Right ventricle myocardium superior (tissue), 1 donor: ENCODE results near the gene FBXL5. TPM values are rescaled to one million over a fixed set of nuclear protein-coding genes. Genes with fewer than 3 reads are reported as not detected.

Experiments used
- ATAC-seq: fragments of 200-7000 bp; cut with Tn5 transposase; one replicate; pipeline ENCODE4 v1.9.1; 2020; ENCODE audit warnings: mild to moderate bottlenecking; ENCODE audit not compliant: poor library complexity
- DNase-seq: peaks from one replicate; pipeline ENCODE4 v3.0.0-alpha.2; 2020
- intact Hi-C: fragments of 100-400 bp; cut with DNase I; formaldehyde crosslinking; loops from one replicate; pipeline ENCODE4 v1.11.2; 2022
- total RNA-seq: library from RNA; stranded (reverse); fragmentation: NEBNext Ultra II Directional; extraction: Animal tissue kit (Norgen Biotek cat#: 25700); gene quantifications from one replicate; pipeline ENCODE4 v1.2.1, GENCODE V29; 2021
- donor health status: DM: no; HTN: yes; CAD: no; lungs with severe emphysema.

Gene FBXL5
- total RNA-seq, 1 donor from 2014 or later = 99.0 TPM

GRCh38 chr4:15587649-15588048 lies 67.5 kb downstream of the FBXL5 start:
- intact Hi-C loops = no loop called here
- peak; percentile 56 for ATAC-seq

GRCh38 chr4:15586066-15586465 lies 69.1 kb downstream of the FBXL5 start:
- no peak for ATAC-seq
- DNase-seq = no peak
- intact Hi-C loops = no loop called here

More at GRCh38 chr4:15587649-15588048, 67.5 kb downstream of the FBXL5 start:
- no peak for DNase-seq

GRCh38 chr4:15585331-15585730 lies 69.8 kb downstream of the FBXL5 start:
- intact Hi-C loops = no loop called here
- DNase-seq (no peak), ATAC-seq (no peak)

GRCh38 chr4:15584785-15585184 lies 70.4 kb downstream of the FBXL5 start:
- DNase-seq = no peak
- intact Hi-C loops = no loop called here
- ATAC-seq = no peak

- ATAC-seq (no peak), DNase-seq (no peak)
- intact Hi-C loops = no loop called here
Observed at GRCh38 chr4:15577508-15577907, 77.6 kb downstream of the FBXL5 start.

GRCh38 chr4:15575966-15576365 lies 79.2 kb downstream of the FBXL5 start:
- intact Hi-C loops = no loop called here
- no peak for DNase-seq
- no peak for ATAC-seq

- no peak for DNase-seq
- no peak for ATAC-seq
- intact Hi-C loops = no loop called here
Observed at GRCh38 chr4:15569746-15570145, 85.4 kb downstream of the FBXL5 start.

- ATAC-seq (no peak), DNase-seq (no peak)
- intact Hi-C loops = no loop called here
Observed at GRCh38 chr4:15568821-15569220, 86.3 kb downstream of the FBXL5 start.

GRCh38 chr4:15563871-15564270 lies 91.3 kb downstream of the FBXL5 start:
- ATAC-seq = no peak
- intact Hi-C loops = no loop called here
- DNase-seq = no peak

GRCh38 chr4:15562623-15563022 lies 92.5 kb downstream of the FBXL5 start:
- intact Hi-C loops = no loop called here
- ATAC-seq (no peak), DNase-seq (no peak)

- no peak for DNase-seq
- intact Hi-C loops = no loop called here
- ATAC-seq = no peak
Observed at GRCh38 chr4:15562114-15562513, 93.0 kb downstream of the FBXL5 start.

- intact Hi-C loops = no loop called here
- ATAC-seq (no peak), DNase-seq (no peak)
Observed at GRCh38 chr4:15558561-15558960, 96.6 kb downstream of the FBXL5 start.

- ATAC-seq (no peak), DNase-seq (no peak)
- intact Hi-C loops = no loop called here
Observed at GRCh38 chr4:15557786-15558550, 97.2 kb downstream of the FBXL5 start.

GRCh38 chr4:15556511-15557092 lies 98.6 kb downstream of the FBXL5 start:
- no peak for DNase-seq
- no peak for ATAC-seq

More at GRCh38 chr4:15556511-15557092, 98.6 kb downstream of the FBXL5 start:
- intact Hi-C loops = no loop called here

Other genes with a start within 250 kb of the FBXL5 start
- gene C1QTNF7, start 227.3 kb downstream of the FBXL5 start, total RNA-seq = 1.9 TPM
- gene CC2D2A, start 185.5 kb downstream of the FBXL5 start, total RNA-seq = 6.7 TPM
- gene FAM200B, start 26.5 kb upstream of the FBXL5 start, total RNA-seq = 25.5 TPM
- gene BST1, start 47.7 kb upstream of the FBXL5 start, total RNA-seq = 2.6 TPM
- 2.5 TPM for gene CD38, start 123.0 kb upstream of the FBXL5 start, total RNA-seq